ENCODE results near the gene CBX5.
"Not testable (repeated sequence)": the region's sequence is repeated elsewhere in the genome, so short reads cannot be mapped to it uniquely, and the experiment has no call there.

Gene CBX5

DNA sequence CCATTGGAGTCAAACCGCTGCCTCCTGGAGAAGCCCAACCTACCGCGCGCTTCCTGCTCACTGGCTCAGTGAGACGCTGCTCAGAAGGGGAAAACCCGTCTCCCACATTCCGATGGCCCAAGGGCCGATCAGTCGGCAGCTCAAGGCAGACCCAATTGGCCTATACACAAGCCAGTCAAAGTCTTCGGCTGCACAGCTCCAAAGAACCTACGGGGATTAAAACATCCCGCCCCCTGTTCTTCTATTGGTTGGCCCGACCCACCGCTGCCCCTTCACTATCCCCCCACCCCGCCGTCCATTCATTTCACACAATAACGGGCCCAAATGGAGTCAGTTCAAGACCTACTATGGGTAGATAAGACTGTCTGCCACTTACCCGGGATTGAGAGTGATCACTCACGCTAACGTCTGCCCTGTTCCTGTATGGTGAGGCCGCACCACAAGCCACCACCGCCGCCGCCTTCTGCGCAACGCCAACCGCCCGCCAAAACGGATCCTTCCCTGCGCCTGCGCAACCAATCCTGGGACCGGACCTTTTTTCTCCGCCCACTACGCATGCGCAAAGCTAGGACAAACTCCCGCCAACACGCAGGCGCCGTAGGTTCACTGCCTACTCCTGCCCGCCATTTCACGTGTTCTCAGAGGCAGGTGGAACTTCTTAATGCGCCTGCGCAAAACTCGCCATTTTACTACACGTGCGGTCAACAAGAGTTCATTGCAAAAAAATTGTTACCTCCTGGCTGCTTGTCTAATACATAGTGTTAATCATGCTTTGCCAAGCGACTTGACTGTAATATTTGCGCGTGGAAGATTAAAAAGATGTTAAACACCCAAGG is at the start of gene CBX5:
CBX5 (minus strand) TSS at position 491 of the 836 bp plus-strand sequence. CDS start 22,472 bp downstream, outside the sequence.
- H3K4me3 ChIP-seq (ENCODE audit: low read depth, low read length), result peak within 1 kb of the TSS; percentile 100

- H3K4me3 ChIP-seq (ENCODE audit: low read depth, low read length), result no peak overlapping the region
Observed at GRCh38 chr12:54328595-54329337, 48.8 kb upstream of the CBX5 start.

GRCh38 chr12:54325442-54326109 is 45.7 kb upstream of the CBX5 start:
- H3K4me3 ChIP-seq (ENCODE audit: low read depth, low read length), result peak overlapping the region; percentile 99

GRCh38 chr12:54324617-54325441 is 44.9 kb upstream of the CBX5 start, which contains the start of gene COPZ1:
COPZ1 (plus strand) TSS chr12:54325131; CDS start chr12:54325164, 33 bp downstream.
- peak within 1 kb of the TSS; percentile 99 for H3K4me3 ChIP-seq (ENCODE audit: low read depth, low read length)

GRCh38 chr12:54321363-54321762 is 41.4 kb upstream of the CBX5 start:
- no peak overlapping the region for H3K4me3 ChIP-seq (ENCODE audit: low read depth, low read length)

GRCh38 chr12:54312309-54312708 is 32.4 kb upstream of the CBX5 start:
- not testable (repeated sequence) for H3K4me3 ChIP-seq (ENCODE audit: low read depth, low read length)

- H3K4me3 ChIP-seq (ENCODE audit: low read depth, low read length), result no peak overlapping the region
Observed at GRCh38 chr12:54311051-54311450, 31.1 kb upstream of the CBX5 start.

GRCh38 chr12:54306925-54307741 is 27.2 kb upstream of the CBX5 start:
- no peak overlapping the region for H3K4me3 ChIP-seq (ENCODE audit: low read depth, low read length)

DNA sequence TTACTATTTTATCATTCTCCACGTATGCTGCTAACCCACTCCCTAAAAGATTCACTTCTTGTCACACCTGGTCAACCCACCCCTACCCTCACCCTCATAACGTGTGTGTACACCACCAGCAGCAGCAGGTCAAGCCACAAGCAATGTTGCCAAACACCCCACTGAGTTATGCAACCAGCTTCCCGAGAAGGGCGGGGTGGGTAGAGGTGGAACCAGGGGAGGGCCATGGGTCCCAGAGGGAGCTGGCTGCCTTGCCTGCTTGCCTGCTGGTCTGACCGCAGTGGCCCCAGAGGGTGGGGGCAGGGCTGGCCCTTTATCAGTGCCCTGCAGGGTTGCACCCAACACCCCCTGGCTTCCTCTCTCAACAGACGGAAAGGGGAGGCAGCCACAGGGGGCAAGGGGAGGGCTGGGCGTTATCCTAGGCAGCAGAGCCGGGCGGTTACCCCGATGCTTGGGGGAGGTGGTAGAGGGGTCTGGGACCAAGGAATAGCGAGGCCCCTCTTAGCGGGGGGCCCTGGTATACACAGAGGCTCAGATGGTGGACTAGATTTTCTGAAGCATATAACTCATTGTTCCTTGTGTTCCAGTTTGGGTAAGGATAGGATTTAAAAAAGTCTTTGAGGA is 24.4 kb upstream of the CBX5 start:
- H3K4me3 ChIP-seq (ENCODE audit: low read depth, low read length), result no peak overlapping the region

DNA sequence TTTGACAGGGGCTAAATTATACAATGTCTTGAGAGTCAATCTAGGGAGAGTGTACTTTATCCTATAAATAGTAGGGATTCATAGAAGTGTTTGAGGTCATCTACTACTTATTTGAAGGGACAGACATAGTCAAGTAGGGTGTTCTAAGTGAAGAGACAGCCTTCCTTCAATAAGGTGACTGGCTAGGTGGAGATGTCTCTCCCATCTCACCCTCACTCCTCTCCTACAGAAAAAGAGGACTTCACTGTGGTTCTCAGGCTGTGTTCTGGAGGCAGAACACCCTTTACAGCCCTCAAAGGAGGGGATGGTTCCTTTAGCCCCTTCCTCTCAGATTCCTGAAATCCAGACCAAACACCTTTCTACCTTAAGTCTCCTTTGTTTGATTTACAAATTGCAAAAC is 23.7 kb upstream of the CBX5 start:
- H3K4me3 ChIP-seq (ENCODE audit: low read depth, low read length), result no peak overlapping the region

- peak overlapping the region; percentile 2 for H3K4me3 ChIP-seq (ENCODE audit: low read depth, low read length)
Observed at GRCh38 chr12:54301428-54302048, 21.6 kb upstream of the CBX5 start.

GRCh38 chr12:54300732-54301427 is 21.0 kb upstream of the CBX5 start, which contains the start of gene NFE2:
NFE2 (minus strand) TSS chr12:54301015; CDS start chr12:54295248, 5,767 bp downstream.
- H3K4me3 ChIP-seq (ENCODE audit: low read depth, low read length), result peak within 1 kb of the TSS; percentile 6

- H3K4me3 ChIP-seq (ENCODE audit: low read depth, low read length), result peak overlapping the region; percentile 6
Observed at GRCh38 chr12:54300225-54300731, 20.4 kb upstream of the CBX5 start.

- no peak overlapping the region for H3K4me3 ChIP-seq (ENCODE audit: low read depth, low read length)
Observed at GRCh38 chr12:54299515-54300224, 19.7 kb upstream of the CBX5 start.

DNA sequence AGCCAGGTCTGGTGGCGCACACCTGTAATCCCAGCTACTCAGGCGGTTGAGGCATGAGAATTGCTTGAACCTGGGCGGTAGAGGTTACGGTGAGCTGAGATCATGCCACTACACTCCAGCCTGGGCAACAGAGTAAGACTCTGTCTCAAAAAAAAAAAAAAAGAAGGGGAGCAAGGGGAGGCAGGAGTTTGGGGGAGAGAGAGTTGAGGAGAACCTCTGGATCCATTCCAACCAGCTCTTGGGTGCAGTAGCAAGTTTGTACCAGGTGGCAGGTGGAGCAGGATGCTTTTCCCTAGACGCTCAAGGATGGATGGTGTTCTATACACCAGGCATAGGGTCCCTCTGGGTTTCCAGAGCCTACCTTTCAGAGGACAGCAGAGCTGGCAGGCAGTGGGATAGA is 19.0 kb upstream of the CBX5 start:
- H3K4me3 ChIP-seq (ENCODE audit: low read depth, low read length), result no peak overlapping the region

DNA sequence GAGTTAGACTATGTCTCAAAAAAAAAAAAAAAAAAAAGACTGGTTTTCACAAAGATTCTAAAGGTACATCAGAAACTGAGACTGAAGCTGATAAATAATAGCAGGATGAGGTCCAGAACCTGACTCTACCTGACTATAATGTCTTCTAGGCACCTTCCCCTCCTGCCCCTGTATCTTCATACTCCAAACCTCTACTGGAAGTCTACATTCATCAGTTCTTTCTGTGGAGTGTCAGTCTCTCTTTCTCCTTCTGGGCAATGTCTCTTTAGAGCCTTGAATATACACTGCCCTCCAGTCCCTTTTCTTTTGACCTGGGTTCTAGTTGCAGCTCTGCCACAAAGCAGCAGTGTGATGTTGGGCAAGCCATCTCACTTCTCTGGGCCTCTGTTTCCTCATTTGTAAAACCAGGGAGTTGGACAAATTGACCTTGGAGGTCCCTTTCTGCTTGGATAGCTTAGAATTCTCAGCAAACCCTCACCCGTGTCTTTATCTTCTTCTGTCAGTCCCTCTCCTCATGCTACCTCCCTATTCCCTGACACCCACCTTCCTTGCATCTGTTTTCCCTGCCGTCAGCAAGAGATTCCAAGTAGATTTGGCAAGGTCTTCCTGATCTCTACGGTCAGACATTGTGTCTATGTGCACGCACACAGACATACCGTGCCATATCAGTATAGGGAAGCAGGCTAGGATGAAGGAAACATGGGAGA is 16.6 kb upstream of the CBX5 start:
- H3K4me3 ChIP-seq (ENCODE audit: low read depth, low read length), result no peak overlapping the region

All from iPS-11a (cell line).